ENCODE measurements around the gene PIAS2. TPM values are rescaled to one million over a fixed set of nuclear protein-coding genes. Genes with fewer than 3 reads are reported as not detected.
A peak's percentile ranks its signal among the peaks of the same experiment; 100 is the strongest.
"Not testable (repeated sequence)": the region's sequence is repeated elsewhere in the genome, so short reads cannot be mapped to it uniquely, and the experiment has no call there.

The PIAS2 gene
- total RNA-seq: 10 to 100 TPM; 16.3 to 42.1 (median 24.3) TPM

GRCh38 chr18:46917108-46917802 lies at the start of gene PIAS2, which contains the start of gene KATNAL2:
TSS of gene PIAS2 (minus strand) at chr18:46917507. CDS start at chr18:46917345, 162 bp downstream.
TSS of gene KATNAL2 (plus strand) at chr18:46917602. CDS start at chr18:46946873, 29,271 bp downstream.
- DNase-seq: peak; percentile 78 to 92 (median 88)
- H3K36me3 ChIP-seq: no peaks in the 10 kb centered on the region
- peak within 1 kb of the TSS; percentile 83 to 95 (median 88) for H3K4me3 ChIP-seq
- peak in 2 of 6 experiments; percentile 1 to 24 for TF ChIP-seq CTCF (IDR thresholded peaks at IDR 0.05)
- peak; percentile 62 to 83 for TF ChIP-seq POLR2A (IDR thresholded peaks at IDR 0.05)
- peak within 1 kb of the TSS; percentile 77 to 87 (median 84) for H3K27ac ChIP-seq
- H3K27me3 ChIP-seq: no peaks in the 10 kb centered on the region
- peaks cover 0 to 27% (median 2%) of the 10 kb centered on the region in 4 donors for H3K4me1 ChIP-seq
- H3K9me3 ChIP-seq: no peaks in the 10 kb centered on the region

- not testable (repeated sequence) for H3K36me3 ChIP-seq, H3K4me3 ChIP-seq, H3K27me3 ChIP-seq, H3K4me1 ChIP-seq, H3K9me3 ChIP-seq, H3K27ac ChIP-seq, DNase-seq
These were observed 49.0 kb upstream of the PIAS2 start for GRCh38 chr18:46966266-46966665.

- H3K9me3 ChIP-seq, H3K27ac ChIP-seq, H3K36me3 ChIP-seq, H3K4me3 ChIP-seq, H3K4me1 ChIP-seq, H3K27me3 ChIP-seq, DNase-seq: not testable (repeated sequence)
These were observed 47.4 kb upstream of the PIAS2 start for GRCh38 chr18:46964579-46965293.

GRCh38 chr18:46963656-46964578 lies 46.6 kb upstream of the PIAS2 start:
- not testable (repeated sequence) for H3K4me3 ChIP-seq, H3K9me3 ChIP-seq, H3K27ac ChIP-seq, H3K36me3 ChIP-seq, H3K4me1 ChIP-seq, H3K27me3 ChIP-seq, DNase-seq

GRCh38 chr18:46958209-46958608 lies 40.9 kb upstream of the PIAS2 start:
- TF ChIP-seq CTCF (IDR thresholded peaks at IDR 0.05): no peak
- no peak for TF ChIP-seq POLR2A (IDR thresholded peaks at IDR 0.05)
- Histone ChIP-seq H3K27me3 (no peaks in the 10 kb centered on the region), H3K36me3 (no peaks in the 10 kb centered on the region), H3K4me3 (no peak overlapping the region), H3K27ac (no peak overlapping the region), H3K4me1 (no peaks in the 10 kb centered on the region), H3K9me3 (no peaks in the 10 kb centered on the region)
- DNase-seq: no peak

GRCh38 chr18:46953195-46953594 lies 35.9 kb upstream of the PIAS2 start:
- DNase-seq: no peak
- Histone ChIP-seq H3K4me3 (no peak overlapping the region), H3K27me3 (no peaks in the 10 kb centered on the region), H3K27ac (no peak overlapping the region), H3K4me1 (no peaks in the 10 kb centered on the region), H3K9me3 (no peaks in the 10 kb centered on the region), H3K36me3 (no peaks in the 10 kb centered on the region)
- no peak for TF ChIP-seq POLR2A (IDR thresholded peaks at IDR 0.05)
- no peak for TF ChIP-seq CTCF (IDR thresholded peaks at IDR 0.05)

Data from Peyer's patch (tissue), 4 donors.